ENCODE data around the gene CNKSR3.

GRCh38 chr6:154428897-154429296 lies 81.6 kb downstream of the CNKSR3 start:
- no peak for TF ChIP-seq POLR2A (IDR thresholded peaks at IDR 0.05; ENCODE audit: low read depth, low read length)
- no peak for TF ChIP-seq POLR2AphosphoS5 (IDR thresholded peaks at IDR 0.05; ENCODE audit: low read depth, low read length)

All from GM12891 (cell line).